Calu3 (cell line): ENCODE measurements around the gene NPAS3. TPM values are rescaled to one million over a fixed set of nuclear protein-coding genes. Genes with fewer than 3 reads are reported as not detected.

Source experiments
- BruUV-seq: library from RNA; stranded (reverse); fragments of 400-500 nt; replicated peaks from 2 replicates; lab custom pipeline; 2021; lab: Mats Ljungman, UMichigan
- CTCF ChIA-PET: fragments of 300-600 bp; sonication (Branson Sonifier 250); formaldehyde crosslinking; loops from one replicate; lab custom pipeline; 2022; ENCODE audit warnings: antibody characterized with exemption; lab: Charles Lee
- DNase-seq: peaks from one replicate; pipeline ENCODE4 v3.0.0; 2022
- H3K27ac Mint-ChIP-seq: one replicate; pipeline ENCODE4 v1.8.0; 2022; ENCODE audit warnings: mixed read lengths; ENCODE audit not compliant: unreplicated experiment
- H3K27me3 Mint-ChIP-seq: one replicate; pipeline ENCODE4 v1.8.0; 2022; ENCODE audit warnings: mixed read lengths; ENCODE audit not compliant: unreplicated experiment
- H3K36me3 Mint-ChIP-seq: one replicate; pipeline ENCODE4 v1.8.0; 2022; ENCODE audit warnings: mild to moderate bottlenecking, moderate library complexity, mixed read lengths; ENCODE audit not compliant: insufficient read depth, unreplicated experiment
- H3K4me1 Mint-ChIP-seq: one replicate; pipeline ENCODE4 v1.8.0; 2022; ENCODE audit warnings: mild to moderate bottlenecking, low read depth, mixed read lengths; ENCODE audit not compliant: unreplicated experiment
- H3K4me3 Mint-ChIP-seq: one replicate; pipeline ENCODE4 v1.8.0; 2022; ENCODE audit warnings: mild to moderate bottlenecking, low read depth, moderate library complexity, mixed read lengths; ENCODE audit not compliant: unreplicated experiment
- H3K9me3 Mint-ChIP-seq: one replicate; pipeline ENCODE4 v1.8.0; 2022; ENCODE audit warnings: low read depth, mixed read lengths; ENCODE audit not compliant: unreplicated experiment
- intact Hi-C: fragments of 100-400 bp; cut with micrococcal nuclease; formaldehyde crosslinking; loops from one replicate; pipeline ENCODE4 v1.10.0; 2022; ENCODE audit not compliant: unreplicated experiment
- total RNA-seq: library from RNA; stranded (reverse); gene quantifications from 2 replicates; pipeline ENCODE4 v1.2.3, GENCODE V29; 2022
- TF ChIP-seq, protein P1 (sequence below): fragments of 200-600 bp; IDR thresholded peaks from one replicate; pipeline ENCODE4 v1.8.0; 2022; ENCODE audit warnings: antibody characterized with exemption; ENCODE audit not compliant: unreplicated experiment

NPAS3 gene
- total RNA-seq, 1 experiment from 2014 or later: not detected

DNA sequence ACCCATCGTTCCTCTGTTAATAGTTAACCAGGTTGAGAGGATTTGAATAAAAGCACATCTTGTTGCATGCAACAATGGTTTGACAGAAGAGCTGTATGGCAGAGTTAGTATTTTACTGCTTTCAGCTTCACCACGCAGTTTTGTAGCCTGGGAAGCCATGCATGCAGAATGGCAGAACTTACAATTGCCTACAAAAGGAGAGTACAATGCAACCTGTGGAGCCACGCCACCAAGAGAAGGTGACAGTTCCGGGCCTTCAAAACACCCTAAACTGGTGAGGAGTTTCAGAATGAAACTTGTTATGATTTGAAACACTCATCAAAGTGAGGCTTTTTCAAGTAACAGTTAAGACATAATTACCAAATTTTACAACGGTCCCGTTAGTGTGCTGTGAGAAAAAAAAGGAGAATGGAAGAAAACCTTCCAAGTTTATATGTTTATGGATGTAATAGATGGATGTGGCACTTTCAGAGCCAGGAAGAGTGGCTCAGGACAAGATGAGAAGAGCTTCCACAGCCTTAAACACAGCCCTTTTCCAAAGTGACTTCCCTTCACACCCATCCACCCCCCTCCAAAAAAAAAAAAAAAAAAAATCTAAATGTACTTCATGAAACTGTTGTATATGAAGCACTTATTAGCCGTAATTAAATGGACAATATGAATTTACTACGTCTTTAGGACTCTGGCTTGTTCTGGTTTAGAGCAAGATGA lies 853.5 kb downstream of the NPAS3 start:
- DNase-seq: no peak
- intact Hi-C loops: loop anchor here (1.0 to 2.0 kb wide), 5 partner anchors 115 to 1215 kb away; no protein-coding TSS in a partner anchor
- BruUV-seq: no TSS peak
- no peaks in the 10 kb centered on the region for H3K4me1 Mint-ChIP-seq
- H3K27ac Mint-ChIP-seq: no peak overlapping the region
- TF ChIP-seq, protein P1, sequence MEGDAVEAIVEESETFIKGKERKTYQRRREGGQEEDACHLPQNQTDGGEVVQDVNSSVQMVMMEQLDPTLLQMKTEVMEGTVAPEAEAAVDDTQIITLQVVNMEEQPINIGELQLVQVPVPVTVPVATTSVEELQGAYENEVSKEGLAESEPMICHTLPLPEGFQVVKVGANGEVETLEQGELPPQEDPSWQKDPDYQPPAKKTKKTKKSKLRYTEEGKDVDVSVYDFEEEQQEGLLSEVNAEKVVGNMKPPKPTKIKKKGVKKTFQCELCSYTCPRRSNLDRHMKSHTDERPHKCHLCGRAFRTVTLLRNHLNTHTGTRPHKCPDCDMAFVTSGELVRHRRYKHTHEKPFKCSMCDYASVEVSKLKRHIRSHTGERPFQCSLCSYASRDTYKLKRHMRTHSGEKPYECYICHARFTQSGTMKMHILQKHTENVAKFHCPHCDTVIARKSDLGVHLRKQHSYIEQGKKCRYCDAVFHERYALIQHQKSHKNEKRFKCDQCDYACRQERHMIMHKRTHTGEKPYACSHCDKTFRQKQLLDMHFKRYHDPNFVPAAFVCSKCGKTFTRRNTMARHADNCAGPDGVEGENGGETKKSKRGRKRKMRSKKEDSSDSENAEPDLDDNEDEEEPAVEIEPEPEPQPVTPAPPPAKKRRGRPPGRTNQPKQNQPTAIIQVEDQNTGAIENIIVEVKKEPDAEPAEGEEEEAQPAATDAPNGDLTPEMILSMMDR: no peak
- no peaks in the 10 kb centered on the region for H3K9me3 Mint-ChIP-seq
- no peaks in the 10 kb centered on the region for H3K36me3 Mint-ChIP-seq
- peaks cover 52% of the 10 kb centered on the region for H3K27me3 Mint-ChIP-seq
- H3K4me3 Mint-ChIP-seq: no peak overlapping the region
- CTCF ChIA-PET: interaction anchor here (0.6 to 1.1 kb wide), 7 partner anchors 13 to 1170 kb away, joined by 3 to 9 read pairs (median 3); no protein-coding TSS in a partner anchor

DNA sequence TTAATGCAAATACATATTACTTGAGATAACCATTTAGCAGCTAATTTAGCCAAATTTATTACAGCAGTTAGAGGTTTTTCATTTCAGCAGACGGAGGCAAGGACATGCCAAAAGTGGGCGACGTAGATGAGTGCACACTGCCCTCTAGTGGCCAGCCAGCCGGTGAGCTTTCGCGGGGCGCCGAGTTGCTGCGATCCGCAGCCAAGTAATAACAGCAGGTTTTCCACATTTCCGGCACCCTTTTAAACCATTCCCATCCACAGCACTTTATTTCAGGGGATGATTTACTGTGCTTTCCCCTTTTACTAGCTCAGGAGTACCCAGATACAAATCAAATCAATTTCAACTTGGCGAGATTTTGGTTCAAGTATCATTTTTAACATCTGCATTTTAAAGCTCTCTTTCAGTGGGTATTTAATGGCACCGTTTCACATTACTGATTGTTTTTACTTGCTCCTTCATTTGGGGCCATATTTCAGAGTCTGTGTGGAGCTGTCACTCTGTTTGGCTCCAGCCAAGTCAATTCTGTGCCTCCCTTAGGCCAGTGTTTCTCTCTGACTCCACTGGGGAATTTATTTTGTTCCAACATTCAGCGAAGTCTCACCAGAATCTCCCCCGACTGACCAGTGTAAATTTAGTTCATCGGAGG lies 854.2 kb downstream of the NPAS3 start:
- H3K9me3 Mint-ChIP-seq: no peaks in the 10 kb centered on the region
- H3K27me3 Mint-ChIP-seq: peaks cover 45% of the 10 kb centered on the region
- H3K36me3 Mint-ChIP-seq: no peaks in the 10 kb centered on the region
- CTCF ChIA-PET: interaction anchor here (0.6 to 1.3 kb wide), 9 partner anchors 11 to 1171 kb away, joined by 3 to 9 read pairs (median 4); no protein-coding TSS in a partner anchor
- TF ChIP-seq, protein P1: peak; percentile 62
- intact Hi-C loops: loop anchor here (1.0 to 2.0 kb wide), 6 partner anchors 116 to 1216 kb away; no protein-coding TSS in a partner anchor
- no TSS peak for BruUV-seq
- peak; percentile 81 for DNase-seq
- H3K27ac Mint-ChIP-seq: no peak overlapping the region
- H3K4me3 Mint-ChIP-seq: no peak overlapping the region
- H3K4me1 Mint-ChIP-seq: no peaks in the 10 kb centered on the region

DNA sequence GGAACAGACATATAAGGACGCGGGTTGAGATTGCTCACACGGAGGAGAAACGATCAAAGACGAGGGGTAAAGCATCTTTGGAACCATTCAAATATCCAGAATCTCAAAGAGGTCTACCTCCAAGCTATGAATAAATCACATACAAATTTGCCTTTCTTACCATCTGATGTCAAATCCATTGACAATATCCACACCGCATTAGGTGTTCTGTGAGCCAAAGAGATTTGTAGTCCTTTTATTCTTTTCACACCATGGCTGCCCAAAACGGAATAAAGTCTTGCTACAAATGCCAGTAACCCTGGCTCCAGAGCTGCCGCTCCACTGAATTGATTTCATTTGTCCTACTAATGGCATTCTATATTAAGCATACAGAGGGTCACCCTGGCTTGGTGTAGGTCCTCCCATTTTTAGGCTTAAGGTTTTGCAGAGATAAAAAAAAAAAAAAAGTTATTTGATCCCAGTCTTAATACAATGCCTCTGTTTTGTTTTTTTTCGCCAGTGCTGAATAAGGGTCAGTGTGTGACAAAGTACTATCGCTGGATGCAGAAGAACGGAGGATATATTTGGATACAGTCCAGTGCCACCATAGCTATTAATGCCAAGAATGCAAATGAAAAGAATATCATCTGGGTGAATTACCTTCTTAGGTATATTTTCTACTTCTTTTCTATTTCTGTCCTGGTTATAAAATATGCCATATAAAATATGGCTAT lies 854.9 kb downstream of the NPAS3 start:
- intact Hi-C loops: loop anchor here (1.0 to 2.0 kb wide), 4 partner anchors 117 to 1217 kb away; no protein-coding TSS in a partner anchor
- TF ChIP-seq, protein P1: no peak
- Mint-ChIP-seq H3K4me1 (no peaks in the 10 kb centered on the region), H3K36me3 (no peaks in the 10 kb centered on the region), H3K27me3 (peaks cover 38% of the 10 kb centered on the region), H3K4me3 (no peak overlapping the region), H3K27ac (no peak overlapping the region), H3K9me3 (no peaks in the 10 kb centered on the region)
- CTCF ChIA-PET: interaction anchor here (0.6 to 1.3 kb wide), 5 partner anchors 10 to 507 kb away, joined by 3 to 7 read pairs (median 4); no protein-coding TSS in a partner anchor
- BruUV-seq: no TSS peak
- DNase-seq: no peak

DNA sequence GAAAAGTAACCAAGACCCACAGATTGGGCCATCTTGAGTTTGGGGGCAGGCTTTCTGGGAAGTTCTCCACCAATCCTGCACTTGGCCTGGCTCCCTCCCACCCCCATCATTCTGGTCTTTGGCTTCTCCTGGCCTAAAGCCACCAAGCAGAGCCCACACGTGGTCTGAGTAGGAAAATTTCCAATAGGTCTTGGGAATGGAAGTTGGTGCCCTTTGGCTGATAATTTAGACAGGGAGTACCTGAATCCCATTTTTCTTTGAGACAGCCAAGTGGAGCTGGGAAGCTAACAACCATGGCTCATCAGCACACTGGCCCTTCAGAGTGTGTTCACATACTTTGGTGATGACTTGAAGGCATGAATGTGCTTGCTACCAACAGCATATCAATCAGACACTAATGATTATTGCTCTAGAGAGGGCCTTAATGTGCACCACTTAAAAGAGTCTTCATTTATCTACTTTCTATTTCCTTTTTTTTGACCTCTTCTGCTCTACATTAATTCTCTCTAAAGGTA lies 856.2 kb downstream of the NPAS3 start:
- BruUV-seq: no TSS peak
- no peak for DNase-seq
- TF ChIP-seq, protein P1: no peak
- no peaks in the 10 kb centered on the region for H3K4me1 Mint-ChIP-seq
- H3K4me3 Mint-ChIP-seq: no peak overlapping the region
- peaks cover 32% of the 10 kb centered on the region for H3K27me3 Mint-ChIP-seq
- CTCF ChIA-PET: no interaction called here
- intact Hi-C loops: no loop called here
- H3K9me3 Mint-ChIP-seq: no peaks in the 10 kb centered on the region
- no peak overlapping the region for H3K27ac Mint-ChIP-seq
- H3K36me3 Mint-ChIP-seq: no peaks in the 10 kb centered on the region
